GM23338 (cell line): ENCODE data around the gene APCS. TPM values are rescaled to one million over a fixed set of nuclear protein-coding genes. Genes with fewer than 3 reads are reported as not detected.

Experiments used
- ATAC-seq: fragments of 200-7000 bp; cut with Tn5 transposase; 3 replicates; pipeline ENCODE4 v1.9.1; 2020
- DNase-seq: peaks from one replicate; pipeline ENCODE4 v3.0.0-alpha.2; 2015; ENCODE audit warnings: low spot score
- H2AFZ ChIP-seq: fragments of 200-600 bp; sonication (generic); 2 replicates; pipeline ENCODE4 v1.8.0; 2016; ENCODE audit warnings: antibody characterized with exemption, mild to moderate bottlenecking, moderate library complexity
- H3F3A ChIP-seq: fragments of 200-600 bp; sonication (generic); replicated peaks from 2 replicates; pipeline ENCODE4 v1.8.0; 2017; ENCODE audit warnings: antibody characterized with exemption, mixed run types, low read depth
- H3K27ac ChIP-seq: fragments of 200-600 bp; sonication (generic); 2 replicates; pipeline ENCODE4 v1.6.1; 2016; ENCODE audit warnings: low read depth
- H3K27me3 ChIP-seq: fragments of 200-600 bp; sonication (generic); 2 replicates; pipeline ENCODE4 v1.8.0; 2016; ENCODE audit warnings: mild to moderate bottlenecking, mixed run types, moderate library complexity; ENCODE audit not compliant: insufficient read depth
- H3K36me3 ChIP-seq: fragments of 200-600 bp; sonication (generic); 2 replicates; pipeline ENCODE4 v1.8.0; 2016; ENCODE audit warnings: mild to moderate bottlenecking; ENCODE audit not compliant: insufficient read depth
- H3K4me1 ChIP-seq: fragments of 200-600 bp; sonication (generic); 2 replicates; pipeline ENCODE4 v1.8.0; 2016; ENCODE audit warnings: mild to moderate bottlenecking, moderate library complexity; ENCODE audit not compliant: insufficient read depth
- H3K4me2 ChIP-seq: fragments of 200-600 bp; sonication (generic); 2 replicates; pipeline ENCODE4 v1.7.1; 2017; ENCODE audit warnings: mixed run types
- H3K4me3 ChIP-seq: fragments of 200-600 bp; sonication (generic); 2 replicates; pipeline ENCODE4 v1.6.1; 2016; ENCODE audit warnings: mixed run types
- H3K79me2 ChIP-seq: fragments of 200-600 bp; sonication (generic); replicated peaks from 2 replicates; pipeline ENCODE4 v1.8.0; 2017; ENCODE audit warnings: mild to moderate bottlenecking; ENCODE audit not compliant: insufficient read depth
- H3K9me2 ChIP-seq: fragments of 200-600 bp; sonication (generic); 2 replicates; pipeline ENCODE4 v1.8.0; 2017; ENCODE audit not compliant: insufficient read depth
- H4K20me1 ChIP-seq: fragments of 200-600 bp; sonication (generic); replicated peaks from 2 replicates; pipeline ENCODE4 v1.8.0; 2017; ENCODE audit warnings: mild to moderate bottlenecking; ENCODE audit not compliant: insufficient read depth
- H3K27ac Mint-ChIP-seq: 2 replicates; pipeline ENCODE4 v1.8.0; 2020; ENCODE audit warnings: inconsistent platforms, mild to moderate bottlenecking, moderate library complexity, mixed read lengths
- H3K27me3 Mint-ChIP-seq: 3 replicates; pipeline ENCODE4 v1.8.0; 2022; ENCODE audit warnings: low read depth, mild to moderate bottlenecking, moderate library complexity, mixed read lengths, inconsistent platforms; ENCODE audit not compliant: insufficient read depth, poor library complexity
- H3K36me3 Mint-ChIP-seq: 3 replicates; pipeline ENCODE4 v1.8.0; 2021; ENCODE audit warnings: low read depth, mild to moderate bottlenecking, inconsistent platforms, moderate library complexity, mixed read lengths
- H3K4me1 Mint-ChIP-seq: 3 replicates; pipeline ENCODE4 v1.8.0; 2020; ENCODE audit warnings: mild to moderate bottlenecking, inconsistent platforms, mixed read lengths
- H3K4me3 Mint-ChIP-seq: 3 replicates; pipeline ENCODE4 v1.8.0; 2021; ENCODE audit warnings: moderate library complexity, mild to moderate bottlenecking, inconsistent platforms, mixed read lengths
- H3K9me3 Mint-ChIP-seq: 3 replicates; pipeline ENCODE4 v1.8.0; 2020; ENCODE audit warnings: moderate library complexity, mild to moderate bottlenecking, inconsistent platforms, mixed read lengths
- ETS1 ChIP-seq: IDR thresholded peaks from 2 replicates; pipeline ENCODE4 v1.6.1; 2016; ENCODE audit warnings: antibody characterized with exemption
- EZH2 ChIP-seq: fragments of 200-600 bp; sonication (generic); IDR thresholded peaks from one replicate; pipeline ENCODE4 v1.8.0; 2017; ENCODE audit warnings: antibody characterized with exemption, mild to moderate bottlenecking, low read depth; ENCODE audit not compliant: unreplicated experiment
- JUNB ChIP-seq: IDR thresholded peaks from one replicate; pipeline ENCODE4 v1.6.1; 2016; ENCODE audit warnings: antibody characterized with exemption; ENCODE audit not compliant: unreplicated experiment
- NANOG ChIP-seq: IDR thresholded peaks from 2 replicates; pipeline ENCODE4 v1.6.1; 2016; ENCODE audit warnings: antibody characterized with exemption, borderline replicate concordance
- POLR2AphosphoS5 ChIP-seq: IDR thresholded peaks from 2 replicates; pipeline ENCODE4 v1.6.1; 2016; ENCODE audit warnings: antibody characterized with exemption, low read depth
- STAT1 ChIP-seq: IDR thresholded peaks from one replicate; pipeline ENCODE4 v1.6.1; 2016; ENCODE audit warnings: antibody characterized with exemption; ENCODE audit not compliant: unreplicated experiment
- ZNF114 ChIP-seq: fragments of 250-450 bp; sonication (Bioruptor Pico); IDR thresholded peaks from 2 replicates; pipeline ENCODE4 v1.5.0; 2020; ENCODE audit warnings: mild to moderate bottlenecking, moderate library complexity
- ZNF331 ChIP-seq: fragments of 250-450 bp; sonication (Bioruptor Pico); IDR thresholded peaks from 2 replicates; pipeline ENCODE4 v1.5.0; 2020; ENCODE audit warnings: low read depth, mild to moderate bottlenecking, moderate library complexity
- polyA plus RNA-seq: library from polyadenylated mRNA; unstranded; fragments of >200 nt; fragmentation: Nextera tagmentation; extraction: Ambion mirVana; gene quantifications from 2 replicates; pipeline ENCODE4 v1.2.1, GENCODE V29; 2016
- total RNA-seq: library from RNA; depleted of rRNA; stranded (reverse); fragments of >200 nt; shearing (Covaris generic); gene quantifications from 2 replicates; pipeline ENCODE4 v1.2.3, GENCODE V29; 2014
- TF ChIP-seq, protein P1 (sequence below): IDR thresholded peaks from one replicate; pipeline ENCODE4 v1.6.1; 2018; ENCODE audit warnings: antibody characterized with exemption; ENCODE audit not compliant: unreplicated experiment

APCS gene
- total and polyA plus RNA-seq, 2 experiments from 2014 or later, result not detected

DNA sequence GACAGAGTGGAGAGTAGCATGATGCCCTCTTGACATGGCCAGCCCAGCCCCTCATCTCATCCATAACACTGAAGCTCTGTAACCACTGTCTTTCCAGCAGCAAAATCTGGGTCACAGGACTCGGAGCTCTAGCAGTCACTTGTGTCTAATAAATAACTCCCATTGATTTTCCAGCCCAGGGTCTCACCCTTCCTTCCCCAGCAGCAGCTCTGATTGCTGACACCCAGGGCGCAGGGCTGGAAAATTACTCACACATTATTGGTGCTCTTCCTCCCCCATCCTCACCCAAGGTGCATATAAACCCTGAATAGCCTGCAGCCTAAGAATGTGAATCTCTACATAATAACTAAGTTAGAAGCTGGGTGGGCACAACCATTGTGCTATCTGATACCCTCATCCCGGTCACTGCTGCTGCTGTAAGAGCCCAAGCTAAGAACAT lies 30.7 kb upstream of the APCS start (continued):
- TF ChIP-seq, protein P1, sequence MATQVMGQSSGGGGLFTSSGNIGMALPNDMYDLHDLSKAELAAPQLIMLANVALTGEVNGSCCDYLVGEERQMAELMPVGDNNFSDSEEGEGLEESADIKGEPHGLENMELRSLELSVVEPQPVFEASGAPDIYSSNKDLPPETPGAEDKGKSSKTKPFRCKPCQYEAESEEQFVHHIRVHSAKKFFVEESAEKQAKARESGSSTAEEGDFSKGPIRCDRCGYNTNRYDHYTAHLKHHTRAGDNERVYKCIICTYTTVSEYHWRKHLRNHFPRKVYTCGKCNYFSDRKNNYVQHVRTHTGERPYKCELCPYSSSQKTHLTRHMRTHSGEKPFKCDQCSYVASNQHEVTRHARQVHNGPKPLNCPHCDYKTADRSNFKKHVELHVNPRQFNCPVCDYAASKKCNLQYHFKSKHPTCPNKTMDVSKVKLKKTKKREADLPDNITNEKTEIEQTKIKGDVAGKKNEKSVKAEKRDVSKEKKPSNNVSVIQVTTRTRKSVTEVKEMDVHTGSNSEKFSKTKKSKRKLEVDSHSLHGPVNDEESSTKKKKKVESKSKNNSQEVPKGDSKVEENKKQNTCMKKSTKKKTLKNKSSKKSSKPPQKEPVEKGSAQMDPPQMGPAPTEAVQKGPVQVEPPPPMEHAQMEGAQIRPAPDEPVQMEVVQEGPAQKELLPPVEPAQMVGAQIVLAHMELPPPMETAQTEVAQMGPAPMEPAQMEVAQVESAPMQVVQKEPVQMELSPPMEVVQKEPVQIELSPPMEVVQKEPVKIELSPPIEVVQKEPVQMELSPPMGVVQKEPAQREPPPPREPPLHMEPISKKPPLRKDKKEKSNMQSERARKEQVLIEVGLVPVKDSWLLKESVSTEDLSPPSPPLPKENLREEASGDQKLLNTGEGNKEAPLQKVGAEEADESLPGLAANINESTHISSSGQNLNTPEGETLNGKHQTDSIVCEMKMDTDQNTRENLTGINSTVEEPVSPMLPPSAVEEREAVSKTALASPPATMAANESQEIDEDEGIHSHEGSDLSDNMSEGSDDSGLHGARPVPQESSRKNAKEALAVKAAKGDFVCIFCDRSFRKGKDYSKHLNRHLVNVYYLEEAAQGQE, result no peak
- TF ChIP-seq POLR2AphosphoS5 (no peak), ZNF114 (CRISPR knock-in tag) (no peak), JUNB (no peak), ETS1 (no peak), STAT1 (no peak)

DNA sequence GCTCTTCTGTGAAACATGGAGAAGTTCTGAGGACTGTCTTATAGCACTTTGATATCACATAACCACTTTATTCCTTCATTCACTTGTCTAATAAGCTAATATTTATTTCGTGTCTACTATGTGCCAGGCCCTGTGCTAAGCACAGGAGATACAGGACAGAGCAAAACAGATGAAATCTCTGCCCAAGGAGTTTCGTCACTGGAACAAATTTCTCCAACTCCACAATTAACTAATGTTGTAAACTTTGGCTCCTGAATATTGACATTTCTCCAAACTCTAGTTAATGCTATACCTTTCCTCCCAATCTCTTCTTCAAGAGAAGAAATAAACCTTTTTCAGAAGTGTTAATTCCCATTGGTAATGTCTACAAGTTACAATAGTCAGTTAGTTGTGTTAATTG lies 27.0 kb upstream of the APCS start:
- Histone ChIP-seq H3K27ac (no peak overlapping the region), H3K27me3 (no peaks in the 10 kb centered on the region), H2AFZ (no peak overlapping the region), H3K36me3 (no peaks in the 10 kb centered on the region), H4K20me1 (no peaks in the 10 kb centered on the region), H3K4me2 (no peak overlapping the region), H3K4me1 (no peaks in the 10 kb centered on the region), H3K9me2 (peaks cover 14% of the 10 kb centered on the region), H3F3A (no peaks in the 10 kb centered on the region), H3K79me2 (no peaks in the 10 kb centered on the region), H3K4me3 (no peak overlapping the region)
- no peak overlapping the region for H3K4me3 Mint-ChIP-seq
- no peak overlapping the region for H3K27ac Mint-ChIP-seq
- no peak for TF ChIP-seq STAT1
- TF ChIP-seq ETS1, result no peak
- TF ChIP-seq ZNF331 (CRISPR knock-in tag), result no peak
- no peak for TF ChIP-seq NANOG
- TF ChIP-seq POLR2AphosphoS5, result no peak
- no peak for TF ChIP-seq ZNF114 (CRISPR knock-in tag)
- TF ChIP-seq EZH2, result no peak
- ATAC-seq, result no peak
- no peaks in the 10 kb centered on the region for H3K27me3 Mint-ChIP-seq
- H3K36me3 Mint-ChIP-seq, result no peaks in the 10 kb centered on the region
- DNase-seq, result no peak
- H3K4me1 Mint-ChIP-seq, result no peaks in the 10 kb centered on the region; the same call in 1 of the 3 replicates
- H3K9me3 Mint-ChIP-seq, result no peaks in the 10 kb centered on the region; the same call in 1 of the 3 replicates
